Tongue (tissue), 2 donors: ENCODE data around the gene NACC1. TPM values are rescaled to one million over a fixed set of nuclear protein-coding genes. Genes with fewer than 3 reads are reported as not detected.

Experiments used
- DNase-seq: peaks from one replicate; pipeline ENCODE4 v3.0.0-alpha.2; 2015
- total RNA-seq: library from RNA; depleted of rRNA; stranded (reverse); fragments of >200 nt; gene quantifications from one replicate; pipeline ENCODE4 v1.2.3, GENCODE V29; 2014

NACC1 gene
- total RNA-seq, result 16.2 TPM

GRCh38 chr19:13117772-13118423 lies at the start of gene NACC1:
Gene NACC1 (plus strand): TSS chr19:13118264. CDS start chr19:13135208, 16,944 bp downstream.
- peak; percentile 95 for DNase-seq

- no peak for DNase-seq
Measured at GRCh38 chr19:13069415-13070359, 48.4 kb upstream of the NACC1 start.

GRCh38 chr19:13070425-13071140 lies 47.5 kb upstream of the NACC1 start:
- DNase-seq, result no peak

- DNase-seq, result no peak
Measured at GRCh38 chr19:13071444-13072187, 46.4 kb upstream of the NACC1 start.

GRCh38 chr19:13072188-13072908 lies 45.7 kb upstream of the NACC1 start:
- DNase-seq, result peak; percentile 77

GRCh38 chr19:13073263-13073662 lies 44.8 kb upstream of the NACC1 start:
- no peak for DNase-seq

GRCh38 chr19:13074378-13074777 lies 43.7 kb upstream of the NACC1 start:
- DNase-seq, result no peak

GRCh38 chr19:13076320-13076719 lies 41.7 kb upstream of the NACC1 start:
- DNase-seq, result no peak

- DNase-seq, result peak; percentile 52
Measured at GRCh38 chr19:13076787-13077186, 41.3 kb upstream of the NACC1 start.

- peak; percentile 93 for DNase-seq
Measured at GRCh38 chr19:13077240-13077639, 40.8 kb upstream of the NACC1 start.

GRCh38 chr19:13078381-13078780 lies 39.7 kb upstream of the NACC1 start:
- no peak for DNase-seq

GRCh38 chr19:13078897-13079541 lies 39.0 kb upstream of the NACC1 start:
- DNase-seq, result peak; percentile 63

GRCh38 chr19:13079542-13079986 lies 38.5 kb upstream of the NACC1 start:
- peak; percentile 90 for DNase-seq

GRCh38 chr19:13082192-13083007 lies 35.7 kb upstream of the NACC1 start:
- DNase-seq, result no peak

GRCh38 chr19:13083008-13083404 lies 35.1 kb upstream of the NACC1 start:
- no peak for DNase-seq

GRCh38 chr19:13083627-13084026 lies 34.4 kb upstream of the NACC1 start:
- DNase-seq, result peak; percentile 71

- no peak for DNase-seq
Measured at GRCh38 chr19:13085666-13086065, 32.4 kb upstream of the NACC1 start.

GRCh38 chr19:13086341-13086740 lies 31.7 kb upstream of the NACC1 start:
- no peak for DNase-seq

GRCh38 chr19:13087295-13087694 lies 30.8 kb upstream of the NACC1 start:
- no peak for DNase-seq
